Activated CD8-positive, alpha-beta memory T cell treated with anti-CD3 and anti-CD28 coated beads for 36 hours (primary cell): Measurements from ENCODE around the gene HOXB8. TPM values are rescaled to one million over a fixed set of nuclear protein-coding genes. Genes with fewer than 3 reads are reported as not detected.

Experiments used
- CTCF ChIA-PET: fragments of 350-600 bp; sonication (Branson Sonifier 250); formaldehyde crosslinking; loops from one replicate; lab custom pipeline; 2021; ENCODE audit warnings: antibody characterized with exemption; lab: Charles Lee
- POLR2A ChIA-PET: fragments of 350-600 bp; sonication (Branson Sonifier 250); formaldehyde crosslinking; loops from one replicate; lab custom pipeline; 2021; ENCODE audit warnings: antibody characterized with exemption; lab: Charles Lee
- total RNA-seq, 2 experiments: library from RNA; stranded (reverse); gene quantifications; one replicate each; pipeline ENCODE4 v1.2.3, GENCODE V29; 2021

Gene HOXB8
- under 1 TPM in 1 of 2 experiments, not detected in 1; 0.19 TPM for total RNA-seq

DNA sequence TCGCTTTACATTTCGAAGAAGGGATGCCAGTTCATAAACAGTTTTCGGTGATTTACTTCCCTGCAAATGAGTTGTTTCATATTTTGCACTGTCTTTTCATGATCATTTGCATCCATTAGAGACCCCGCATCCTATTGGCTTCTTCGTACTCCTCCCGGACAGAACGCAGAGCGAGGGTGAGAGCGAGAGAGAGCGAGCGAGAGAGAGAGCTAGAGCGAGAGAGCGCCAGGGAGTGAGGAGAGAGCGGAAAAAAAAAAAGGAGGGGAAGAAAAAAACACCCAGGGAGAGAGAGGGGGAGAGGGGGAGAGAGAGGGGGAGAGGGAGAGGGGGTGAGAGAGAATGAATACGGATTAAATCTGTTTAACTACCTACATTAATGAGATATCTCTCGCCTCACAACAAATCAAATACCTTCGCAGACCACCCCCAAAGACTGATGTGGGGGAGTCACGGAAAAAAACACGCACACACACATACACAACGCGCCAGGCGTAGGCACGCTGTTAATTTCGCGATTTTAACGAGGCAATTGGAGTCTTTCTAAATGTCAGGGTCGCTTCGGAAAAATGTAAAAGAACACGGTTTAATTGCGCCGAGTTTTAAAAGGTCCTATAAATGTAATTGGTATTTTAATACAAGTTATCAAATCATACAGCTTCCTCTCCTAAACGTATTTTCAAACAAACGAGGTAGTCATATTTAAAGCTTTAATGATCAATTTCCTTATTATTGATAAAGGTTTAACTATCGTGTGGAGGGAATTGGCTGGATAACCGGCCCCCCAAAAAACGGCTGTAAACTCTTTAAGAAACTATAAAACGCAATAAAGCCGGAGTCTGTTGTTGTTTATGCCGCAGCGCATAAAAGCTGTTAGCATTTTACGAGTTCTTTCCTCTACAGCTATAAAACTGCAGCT, at the start of gene HOXB8:
Gene HOXB8 (minus strand): TSS at position 246 of the 916 bp plus-strand sequence. CDS start 588 bp downstream, outside the sequence.
- ChIA-PET CTCF (interaction anchor here (0.6 to 1.6 kb wide), 13 partner anchors 10 to 540 kb away, joined by 3 to 6 read pairs (median 4); partner anchors contain the start of genes HOXB5 and HOXB9), POLR2A (interaction anchor here (0.5 to 0.6 kb wide), 2 partner anchors 20 to 299 kb away, joined by 3 to 8 read pairs; no protein-coding TSS in a partner anchor)

DNA sequence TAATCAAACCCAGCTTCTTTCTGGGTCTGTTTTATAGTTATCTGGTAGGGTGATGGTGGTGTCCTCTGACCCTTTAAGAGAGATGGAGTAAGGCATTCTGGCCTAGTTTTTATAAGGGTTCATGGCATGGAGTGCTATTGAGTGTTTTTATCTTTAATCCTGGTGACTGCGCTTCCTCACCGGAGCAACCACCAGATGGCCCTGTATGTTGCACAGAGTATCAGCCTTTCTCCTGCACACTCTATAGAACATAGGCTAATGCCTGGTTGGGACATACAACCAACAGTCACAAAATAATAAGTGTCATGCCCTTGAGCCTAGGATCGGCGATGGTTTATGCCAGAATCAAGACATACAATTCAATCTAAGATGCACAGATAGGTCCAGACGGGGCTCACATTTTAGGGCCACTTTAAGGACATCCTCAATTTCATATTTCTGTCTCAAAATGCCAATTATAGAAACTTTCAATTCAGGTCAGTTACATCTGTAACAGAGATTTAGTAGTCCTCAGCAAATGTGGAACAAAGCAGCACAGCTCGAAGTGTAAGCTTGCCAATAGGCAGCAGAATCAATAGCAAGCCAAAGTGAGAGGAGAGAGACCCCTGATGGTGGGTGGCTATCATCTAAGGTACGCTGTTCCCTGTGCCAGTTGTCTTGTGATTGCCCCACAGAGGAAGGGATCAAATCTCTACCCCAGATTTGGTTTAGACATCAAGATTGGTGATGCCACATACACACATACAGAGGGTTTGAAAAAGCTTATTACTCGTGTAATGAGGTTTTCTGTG, 48.2 kb upstream of the HOXB8 start:
- POLR2A ChIA-PET, result no interaction called here
- CTCF ChIA-PET, result interaction anchor here (0.9 kb wide), 1 partner anchor 8 kb away, joined by 3 read pairs; no protein-coding TSS in a partner anchor

DNA sequence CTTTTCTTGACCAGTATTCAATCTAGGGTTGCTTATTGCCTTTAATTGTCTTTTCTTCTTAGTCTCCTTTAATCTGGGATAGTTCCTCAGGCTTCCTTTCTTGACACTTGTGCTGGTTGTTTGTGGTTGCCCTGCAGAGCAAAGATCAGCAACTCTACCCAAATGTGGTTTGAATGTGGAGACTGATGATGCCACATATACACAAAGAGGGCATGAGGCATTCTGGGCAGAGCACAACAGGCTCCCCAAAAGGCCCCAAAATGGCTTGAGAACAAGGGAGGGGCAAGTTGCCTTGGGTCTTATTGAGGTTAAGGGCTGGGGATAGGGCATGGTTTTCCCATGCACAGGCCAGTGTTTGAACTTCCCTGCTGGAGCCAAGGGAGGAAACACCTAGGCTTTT, 40.8 kb upstream of the HOXB8 start:
- ChIA-PET CTCF (no interaction called here), POLR2A (no interaction called here)

DNA sequence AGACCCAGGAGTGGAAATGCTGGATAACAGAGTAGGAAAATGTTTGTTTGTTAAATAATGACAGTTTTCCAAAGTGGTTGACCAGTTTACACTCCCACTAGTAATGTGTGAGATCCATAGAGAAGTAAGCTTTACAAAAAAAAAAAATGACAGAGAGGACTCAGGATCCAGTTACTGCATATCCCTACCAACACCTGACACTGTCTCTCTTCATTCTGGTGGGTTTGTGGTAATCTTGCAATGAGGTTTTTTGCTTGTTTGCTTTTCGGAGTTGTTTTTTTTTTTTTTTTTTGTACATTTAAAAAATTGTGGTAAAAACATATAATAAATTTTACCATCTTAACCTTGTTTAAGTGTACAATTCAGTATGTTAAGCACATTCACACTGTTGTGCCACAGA, 34.6 kb upstream of the HOXB8 start:
- POLR2A ChIA-PET, result no interaction called here
- CTCF ChIA-PET, result interaction anchor here (0.6 to 1.1 kb wide), 4 partner anchors 29 to 958 kb away, joined by 3 read pairs; no protein-coding TSS in a partner anchor

DNA sequence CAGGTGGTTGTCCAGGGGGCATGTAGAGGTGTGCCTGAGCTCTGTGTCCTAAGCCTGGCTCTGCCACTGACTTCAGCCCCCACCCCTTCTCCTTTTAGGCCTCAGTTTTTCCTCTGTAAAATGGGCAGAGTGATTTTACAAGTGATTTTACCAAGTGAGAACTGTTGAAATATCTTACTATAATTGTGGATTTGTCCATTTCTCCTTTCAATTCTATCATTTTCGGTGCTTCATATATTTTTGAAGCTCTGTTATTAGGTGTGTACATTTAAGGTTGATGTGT, 32.8 kb upstream of the HOXB8 start:
- ChIA-PET CTCF (interaction anchor here (2.3 kb wide), 1 partner anchor 12 kb away, joined by 8 read pairs; no protein-coding TSS in a partner anchor), POLR2A (no interaction called here)

DNA sequence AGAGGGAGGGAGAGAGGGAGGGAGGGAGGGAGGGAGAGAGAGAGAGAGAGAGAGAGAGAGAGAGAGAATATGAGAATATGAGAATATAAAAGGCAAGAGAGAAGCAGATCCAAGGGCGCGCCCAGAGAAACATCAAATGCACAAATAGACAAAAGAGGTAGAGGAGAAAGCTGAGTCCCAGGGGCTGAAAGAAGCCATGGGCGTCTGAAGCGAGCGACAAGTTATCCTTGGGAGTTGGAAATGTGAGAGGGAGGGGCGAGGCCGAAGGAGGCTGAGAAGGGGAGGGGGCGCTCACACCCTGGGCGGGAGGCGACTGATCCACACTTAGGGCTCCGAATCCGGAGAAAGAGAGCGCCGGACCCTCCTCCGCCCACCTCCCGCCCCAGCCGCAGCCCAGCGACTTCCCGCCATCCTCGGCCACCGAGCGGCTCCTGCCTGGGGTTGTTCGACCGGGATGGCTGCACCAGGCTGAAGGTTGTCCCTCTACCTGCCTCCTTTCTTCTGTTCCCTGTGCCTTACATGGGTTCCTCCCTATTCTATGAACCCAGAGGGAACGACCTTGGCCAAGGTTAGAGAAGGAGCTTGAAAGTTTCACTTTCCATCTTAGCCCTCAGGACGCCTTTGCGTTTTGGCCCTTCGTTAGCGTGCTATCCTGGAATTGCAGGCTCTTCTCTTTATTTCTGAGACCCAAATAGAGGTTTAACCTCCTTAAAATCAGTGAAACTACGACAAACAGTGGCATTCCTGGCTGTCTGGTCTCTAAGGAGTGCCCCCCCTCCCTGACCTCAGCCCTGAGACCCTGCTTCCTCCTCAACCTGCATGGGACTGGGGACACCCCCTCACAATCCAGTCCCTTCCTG, 32.2 kb upstream of the HOXB8 start:
- ChIA-PET CTCF (interaction anchor here (2.3 kb wide), 1 partner anchor 11 kb away, joined by 8 read pairs; no protein-coding TSS in a partner anchor), POLR2A (interaction anchor here (0.6 kb wide), 1 partner anchor 764 kb away, joined by 3 read pairs; no protein-coding TSS in a partner anchor)

DNA sequence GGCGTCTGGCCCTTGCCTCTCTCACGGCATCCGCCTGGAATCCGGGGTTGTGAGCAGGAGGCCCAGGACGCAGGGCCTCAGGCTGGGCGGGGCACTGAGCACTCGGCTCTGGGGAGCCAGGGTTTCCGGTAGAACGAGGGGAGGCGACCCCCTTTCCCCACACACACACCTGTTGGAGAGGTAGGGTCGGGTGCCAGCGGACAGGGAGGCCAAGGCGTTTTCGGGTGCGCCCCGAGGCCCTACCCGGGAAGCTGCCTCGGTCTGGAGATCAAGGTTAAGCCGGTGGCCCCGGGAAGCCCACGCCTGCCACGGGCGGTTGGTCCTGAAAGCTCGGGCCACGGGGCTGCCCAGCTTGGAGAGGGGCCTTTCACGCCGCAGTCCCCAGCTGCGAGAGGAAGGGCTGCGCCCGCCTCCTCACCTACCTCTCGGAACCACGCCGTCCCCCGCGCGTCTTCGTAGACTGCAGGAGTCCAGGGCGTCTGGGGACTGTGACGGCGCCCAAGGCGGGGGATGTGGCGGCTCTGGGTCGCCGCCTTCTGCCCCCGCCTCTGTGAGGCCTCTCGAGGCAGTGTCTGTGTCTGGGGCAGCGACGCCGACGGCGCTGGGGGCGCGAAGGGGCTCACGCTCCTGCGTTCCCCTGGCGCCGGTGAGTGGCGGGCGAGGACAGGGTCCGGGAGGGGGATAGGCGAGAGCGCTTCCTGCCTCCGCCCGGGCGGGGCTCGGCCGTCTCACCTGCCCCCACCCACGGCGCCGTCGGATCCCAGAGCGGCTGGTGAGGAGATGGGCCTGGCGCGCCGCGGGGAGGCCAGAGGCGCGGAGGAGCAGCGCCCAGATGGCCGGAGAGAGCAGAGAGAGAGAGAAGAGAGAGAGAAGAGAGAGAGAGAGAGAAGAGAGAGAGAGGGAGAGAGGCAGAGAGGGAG, 31.4 kb upstream of the HOXB8 start:
- POLR2A ChIA-PET, result no interaction called here

DNA sequence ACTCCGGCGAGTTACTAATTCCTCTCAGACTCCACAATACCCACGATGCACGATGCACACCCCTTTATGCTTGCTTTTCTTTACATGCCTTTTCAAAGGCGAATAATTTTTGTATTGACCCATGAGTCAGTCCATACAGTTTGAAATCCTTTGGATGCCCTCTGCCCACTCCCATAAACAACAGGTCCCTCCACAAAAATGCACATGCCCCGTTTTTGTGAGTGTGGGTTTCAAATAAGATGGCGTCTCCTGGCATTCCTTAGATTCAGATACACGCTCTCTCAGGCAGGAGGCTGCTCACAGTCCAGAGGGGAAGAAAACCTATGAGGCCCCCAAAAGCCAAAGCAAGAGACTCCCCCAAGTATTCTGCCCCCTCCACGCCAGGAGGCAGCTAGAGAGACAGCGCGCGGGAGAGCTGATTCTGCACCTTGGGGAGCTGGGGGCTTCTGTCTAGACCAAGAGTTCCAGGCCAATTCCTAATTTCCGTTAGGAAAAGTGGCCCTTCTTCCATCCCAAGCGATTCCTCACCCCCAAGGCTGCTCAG, 30.6 kb upstream of the HOXB8 start:
- POLR2A ChIA-PET, result no interaction called here
- CTCF ChIA-PET, result interaction anchor here (0.6 to 2.3 kb wide), 3 partner anchors 10 to 569 kb away, joined by 3 to 8 read pairs (median 3); no protein-coding TSS in a partner anchor

More for the DNA sequence above, 31.4 kb upstream of the HOXB8 start:
- CTCF ChIA-PET, result interaction anchor here (0.6 to 2.3 kb wide), 2 partner anchors 11 to 569 kb away, joined by 3 to 8 read pairs; no protein-coding TSS in a partner anchor

DNA sequence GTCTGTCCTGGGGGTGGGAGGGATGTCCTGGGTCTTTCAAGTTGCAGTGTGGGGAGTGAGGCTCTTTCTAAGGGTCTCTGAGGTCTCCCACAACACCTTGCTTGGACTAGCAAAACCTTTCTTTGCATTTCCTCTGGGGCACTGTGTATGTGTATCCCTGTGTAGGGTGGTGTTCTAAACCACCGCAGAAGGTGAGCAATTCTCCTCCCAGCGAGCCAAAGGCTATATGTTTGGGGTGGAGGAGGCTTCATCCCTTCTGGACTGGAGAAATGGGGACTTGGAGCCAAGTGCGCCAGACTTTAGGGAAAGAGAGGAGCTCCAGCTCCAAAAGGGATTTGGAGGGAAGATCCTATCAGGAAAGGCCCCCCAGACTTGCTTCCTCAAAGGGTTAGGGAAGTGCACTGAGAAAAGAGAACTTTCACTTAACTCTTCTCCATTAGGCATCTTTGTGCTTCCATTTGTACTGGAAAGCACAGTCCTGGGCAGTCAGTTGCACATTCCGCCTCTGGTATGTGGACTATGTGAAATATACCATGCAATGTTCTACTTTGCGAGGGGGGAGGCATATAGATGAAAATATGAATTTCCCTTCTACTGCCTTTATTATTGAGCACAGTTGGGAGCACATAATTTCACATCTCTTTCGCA, 29.9 kb upstream of the HOXB8 start:
- CTCF ChIA-PET, result interaction anchor here (1.6 kb wide), 1 partner anchor 80 kb away, joined by 3 read pairs; no protein-coding TSS in a partner anchor
- POLR2A ChIA-PET, result no interaction called here

DNA sequence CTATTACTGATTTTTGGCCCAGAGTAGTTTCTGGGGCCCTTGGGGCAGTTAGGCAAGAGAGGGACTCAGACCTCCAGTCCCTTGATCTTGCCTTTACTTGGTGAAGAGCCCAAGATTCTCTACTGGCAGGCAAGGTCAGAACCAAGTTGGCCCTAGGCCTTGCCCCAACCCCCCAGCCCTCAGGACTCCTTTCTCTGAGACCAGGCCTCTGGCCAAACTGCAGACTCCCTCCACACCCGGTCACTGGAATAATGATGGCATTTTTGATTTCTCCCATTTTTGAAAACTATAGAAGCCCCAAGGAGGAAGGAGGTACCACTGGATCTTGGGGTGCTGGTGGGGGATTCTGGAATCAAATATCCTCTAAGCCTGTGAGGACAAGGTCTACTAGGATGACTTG, 29.1 kb upstream of the HOXB8 start:
- ChIA-PET POLR2A (no interaction called here), CTCF (interaction anchor here (0.9 to 1.6 kb wide), 2 partner anchors 25 to 80 kb away, joined by 3 read pairs; no protein-coding TSS in a partner anchor)

DNA sequence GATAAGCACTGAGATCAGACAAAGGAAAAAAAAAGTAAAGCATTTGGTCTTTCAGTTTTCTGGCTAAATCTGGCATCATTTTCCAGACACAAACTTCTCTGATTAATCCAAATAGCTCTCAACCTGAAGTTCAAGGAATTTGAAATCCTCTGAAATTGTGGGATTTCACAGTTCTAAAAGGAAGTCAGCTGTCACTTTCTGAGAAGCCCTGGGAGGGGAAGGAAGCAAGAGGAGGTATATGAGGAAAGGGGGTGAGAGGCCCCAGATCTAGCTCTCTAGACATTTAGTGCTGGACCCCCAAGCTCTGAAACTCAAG, 28.6 kb upstream of the HOXB8 start:
- ChIA-PET CTCF (interaction anchor here (0.9 kb wide), 1 partner anchor 25 kb away, joined by 3 read pairs; no protein-coding TSS in a partner anchor), POLR2A (no interaction called here)

DNA sequence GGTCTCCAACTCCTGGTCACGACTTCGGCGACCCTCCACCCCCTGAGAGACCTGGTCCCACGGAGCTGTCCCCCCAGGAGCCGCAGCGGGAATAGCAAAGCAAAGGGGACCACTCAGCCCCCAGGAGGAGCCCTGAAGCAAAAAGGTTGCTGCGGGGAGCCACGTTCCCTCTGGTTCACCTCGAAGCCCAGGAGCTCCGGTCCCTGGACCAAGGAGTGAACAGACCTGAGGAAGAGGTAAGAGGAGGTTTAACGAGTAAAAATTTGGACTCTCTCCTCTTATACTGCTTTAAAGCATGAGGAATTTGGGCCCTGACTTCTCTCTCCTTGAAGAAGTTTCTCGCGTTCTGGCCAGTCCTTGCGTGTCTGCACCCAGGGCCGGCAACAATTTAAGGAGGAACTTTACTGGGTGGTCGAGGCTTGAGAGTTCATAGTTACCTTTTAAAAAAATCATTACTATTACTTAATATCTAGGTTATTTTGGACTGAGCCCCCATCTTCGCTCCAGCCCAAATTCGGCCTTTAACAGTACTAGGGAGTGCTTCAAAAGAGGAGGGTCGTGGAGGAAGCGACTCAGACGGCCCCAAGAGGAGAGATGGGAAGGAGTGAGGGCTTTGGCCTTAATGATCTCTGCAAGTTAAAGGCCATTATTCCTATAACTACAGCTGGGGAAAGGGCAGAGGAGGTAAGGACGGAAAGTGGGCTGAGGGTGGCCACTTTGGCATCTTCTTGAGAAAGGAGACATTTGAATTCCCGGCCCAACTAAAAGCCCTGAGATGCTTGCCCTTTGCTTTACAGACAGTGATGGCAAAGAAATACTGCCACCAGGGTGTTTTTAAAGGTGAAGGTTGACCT, 28.0 kb upstream of the HOXB8 start:
- CTCF ChIA-PET, result no interaction called here
- POLR2A ChIA-PET, result no interaction called here

DNA sequence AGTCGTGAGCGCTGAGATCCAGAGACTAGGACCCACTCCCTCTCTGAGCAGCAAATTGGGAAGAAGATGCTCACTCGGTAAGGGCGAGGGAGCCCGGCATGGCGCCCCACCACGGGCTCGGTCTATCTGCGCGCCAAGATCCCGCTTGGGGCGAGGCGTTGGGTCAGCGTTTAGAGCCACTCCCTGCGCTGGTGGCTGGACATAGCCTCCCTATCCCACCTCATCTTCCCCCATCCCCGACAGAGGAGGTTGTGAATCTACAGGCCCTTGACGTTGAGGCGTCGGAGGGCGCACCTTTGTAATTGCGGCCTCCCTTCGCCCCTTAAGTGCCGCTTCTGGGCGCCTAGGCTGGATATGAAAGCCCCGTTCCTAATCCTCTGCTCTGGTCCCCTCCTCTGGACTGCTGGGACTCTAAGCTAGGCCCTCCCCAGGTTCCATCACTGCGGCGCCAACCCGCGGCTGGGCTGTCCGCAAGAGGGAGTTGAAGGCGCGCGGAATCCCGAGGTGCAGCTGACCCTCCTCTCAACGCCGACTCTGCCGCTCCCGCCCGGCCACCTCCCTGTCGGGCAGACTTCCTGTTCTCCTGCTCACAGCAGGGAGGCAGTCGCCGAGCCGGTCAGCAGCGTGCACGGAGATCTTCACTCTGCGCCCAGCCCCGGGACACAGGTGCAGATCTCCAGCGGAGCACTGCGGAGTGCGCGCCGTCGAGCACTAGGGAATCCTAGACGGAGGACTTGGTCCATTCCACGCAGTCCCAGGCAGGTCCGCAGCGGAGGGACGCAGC, 27.2 kb upstream of the HOXB8 start:
- ChIA-PET POLR2A (no interaction called here), CTCF (no interaction called here)

DNA sequence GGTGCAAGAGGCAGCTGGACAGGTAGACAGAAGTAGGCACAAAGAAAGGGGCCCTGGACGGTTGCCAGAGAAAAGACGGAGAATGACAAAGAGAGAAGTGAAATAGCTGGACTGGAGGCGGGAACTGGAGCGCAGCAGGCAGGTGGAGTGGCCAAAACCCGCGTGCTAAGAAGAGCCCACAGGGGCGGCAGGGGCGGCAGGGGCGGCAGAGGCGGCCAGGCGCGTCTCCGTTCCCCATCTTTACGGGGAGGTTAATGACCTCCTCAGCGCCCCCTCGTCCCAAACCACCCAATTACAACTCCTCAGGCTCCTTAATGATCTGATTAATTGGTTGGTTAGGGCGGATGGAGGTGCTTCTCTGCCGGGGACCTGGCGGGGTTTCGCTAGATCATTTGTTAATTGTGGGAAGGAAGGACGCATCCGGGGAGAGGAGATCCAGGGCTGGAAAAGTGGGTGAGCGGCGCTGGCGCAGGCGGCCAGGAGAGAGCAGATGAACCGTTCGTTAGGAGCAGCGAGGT, 26.5 kb upstream of the HOXB8 start:
- POLR2A ChIA-PET, result no interaction called here
- CTCF ChIA-PET, result interaction anchor here (0.7 kb wide), 1 partner anchor 13 kb away, joined by 3 read pairs; no protein-coding TSS in a partner anchor

DNA sequence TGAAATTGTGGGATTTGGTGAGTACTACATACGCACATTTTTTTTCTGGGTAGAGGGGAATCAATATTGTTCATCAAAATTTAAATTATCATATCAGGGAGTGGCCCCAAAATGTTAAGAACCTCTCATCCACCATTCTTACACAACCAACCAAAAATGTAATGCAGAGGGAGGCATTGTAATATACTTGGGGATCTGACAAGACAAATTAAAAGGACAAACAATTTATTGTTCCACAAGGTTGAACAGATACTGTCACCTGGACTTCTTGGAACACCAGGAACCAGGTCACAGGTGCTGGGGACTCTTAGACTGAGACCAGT, 25.7 kb upstream of the HOXB8 start:
- CTCF ChIA-PET, result interaction anchor here (0.7 kb wide), 1 partner anchor 12 kb away, joined by 3 read pairs; no protein-coding TSS in a partner anchor
- POLR2A ChIA-PET, result no interaction called here
